Measurements from ENCODE around the gene CAMKK1. TPM values are rescaled to one million over a fixed set of nuclear protein-coding genes. Genes with fewer than 3 reads are reported as not detected.

Gene CAMKK1
- total RNA-seq, 1 experiment from 2014 or later = 9.6 TPM

DNA sequence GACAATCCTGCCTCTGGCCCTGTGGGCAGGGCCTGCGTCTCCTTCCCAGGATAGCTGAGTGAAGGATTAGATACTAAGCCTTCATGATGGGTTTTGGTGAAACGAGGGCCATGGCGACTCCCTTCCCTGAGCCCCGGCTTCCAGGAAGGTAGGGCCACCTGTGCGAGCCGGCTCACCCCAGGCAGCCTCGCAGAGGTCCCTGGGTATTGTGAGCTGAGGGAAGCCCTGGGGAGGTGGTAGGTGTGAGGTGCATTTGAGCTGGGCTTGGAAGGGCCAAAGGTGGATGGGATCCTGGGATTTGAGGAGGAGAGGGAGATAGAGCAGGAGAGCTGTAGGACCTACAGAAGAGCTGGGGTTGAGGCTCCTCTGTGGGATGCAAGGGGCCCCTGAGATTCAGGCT, 29.9 kb upstream of the CAMKK1 start (continued):
- TF ChIP-seq, protein P1, sequence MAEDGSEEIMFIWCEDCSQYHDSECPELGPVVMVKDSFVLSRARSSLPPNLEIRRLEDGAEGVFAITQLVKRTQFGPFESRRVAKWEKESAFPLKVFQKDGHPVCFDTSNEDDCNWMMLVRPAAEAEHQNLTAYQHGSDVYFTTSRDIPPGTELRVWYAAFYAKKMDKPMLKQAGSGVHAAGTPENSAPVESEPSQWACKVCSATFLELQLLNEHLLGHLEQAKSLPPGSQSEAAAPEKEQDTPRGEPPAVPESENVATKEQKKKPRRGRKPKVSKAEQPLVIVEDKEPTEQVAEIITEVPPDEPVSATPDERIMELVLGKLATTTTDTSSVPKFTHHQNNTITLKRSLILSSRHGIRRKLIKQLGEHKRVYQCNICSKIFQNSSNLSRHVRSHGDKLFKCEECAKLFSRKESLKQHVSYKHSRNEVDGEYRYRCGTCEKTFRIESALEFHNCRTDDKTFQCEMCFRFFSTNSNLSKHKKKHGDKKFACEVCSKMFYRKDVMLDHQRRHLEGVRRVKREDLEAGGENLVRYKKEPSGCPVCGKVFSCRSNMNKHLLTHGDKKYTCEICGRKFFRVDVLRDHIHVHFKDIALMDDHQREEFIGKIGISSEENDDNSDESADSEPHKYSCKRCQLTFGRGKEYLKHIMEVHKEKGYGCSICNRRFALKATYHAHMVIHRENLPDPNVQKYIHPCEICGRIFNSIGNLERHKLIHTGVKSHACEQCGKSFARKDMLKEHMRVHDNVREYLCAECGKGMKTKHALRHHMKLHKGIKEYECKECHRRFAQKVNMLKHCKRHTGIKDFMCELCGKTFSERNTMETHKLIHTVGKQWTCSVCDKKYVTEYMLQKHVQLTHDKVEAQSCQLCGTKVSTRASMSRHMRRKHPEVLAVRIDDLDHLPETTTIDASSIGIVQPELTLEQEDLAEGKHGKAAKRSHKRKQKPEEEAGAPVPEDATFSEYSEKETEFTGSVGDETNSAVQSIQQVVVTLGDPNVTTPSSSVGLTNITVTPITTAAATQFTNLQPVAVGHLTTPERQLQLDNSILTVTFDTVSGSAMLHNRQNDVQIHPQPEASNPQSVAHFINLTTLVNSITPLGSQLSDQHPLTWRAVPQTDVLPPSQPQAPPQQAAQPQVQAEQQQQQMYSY (CRISPR knock-in tag; IDR thresholded peaks at IDR 0.05) = no peak
- TF ChIP-seq, protein P2, sequence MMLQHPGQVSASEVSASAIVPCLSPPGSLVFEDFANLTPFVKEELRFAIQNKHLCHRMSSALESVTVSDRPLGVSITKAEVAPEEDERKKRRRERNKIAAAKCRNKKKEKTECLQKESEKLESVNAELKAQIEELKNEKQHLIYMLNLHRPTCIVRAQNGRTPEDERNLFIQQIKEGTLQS (CRISPR knock-in tag; conservative IDR thresholded peaks at IDR 0.05) = no peak
- TF ChIP-seq, protein P3, sequence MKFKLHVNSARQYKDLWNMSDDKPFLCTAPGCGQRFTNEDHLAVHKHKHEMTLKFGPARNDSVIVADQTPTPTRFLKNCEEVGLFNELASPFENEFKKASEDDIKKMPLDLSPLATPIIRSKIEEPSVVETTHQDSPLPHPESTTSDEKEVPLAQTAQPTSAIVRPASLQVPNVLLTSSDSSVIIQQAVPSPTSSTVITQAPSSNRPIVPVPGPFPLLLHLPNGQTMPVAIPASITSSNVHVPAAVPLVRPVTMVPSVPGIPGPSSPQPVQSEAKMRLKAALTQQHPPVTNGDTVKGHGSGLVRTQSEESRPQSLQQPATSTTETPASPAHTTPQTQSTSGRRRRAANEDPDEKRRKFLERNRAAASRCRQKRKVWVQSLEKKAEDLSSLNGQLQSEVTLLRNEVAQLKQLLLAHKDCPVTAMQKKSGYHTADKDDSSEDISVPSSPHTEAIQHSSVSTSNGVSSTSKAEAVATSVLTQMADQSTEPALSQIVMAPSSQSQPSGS (CRISPR knock-in tag; IDR thresholded peaks at IDR 0.05; ENCODE audit: borderline replicate concordance, low read depth) = no peak
- TF ChIP-seq RORB (CRISPR knock-in tag; IDR thresholded peaks at IDR 0.05) (no peak), CREB1 (CRISPR knock-in tag; IDR thresholded peaks at IDR 0.05) (no peak)

DNA sequence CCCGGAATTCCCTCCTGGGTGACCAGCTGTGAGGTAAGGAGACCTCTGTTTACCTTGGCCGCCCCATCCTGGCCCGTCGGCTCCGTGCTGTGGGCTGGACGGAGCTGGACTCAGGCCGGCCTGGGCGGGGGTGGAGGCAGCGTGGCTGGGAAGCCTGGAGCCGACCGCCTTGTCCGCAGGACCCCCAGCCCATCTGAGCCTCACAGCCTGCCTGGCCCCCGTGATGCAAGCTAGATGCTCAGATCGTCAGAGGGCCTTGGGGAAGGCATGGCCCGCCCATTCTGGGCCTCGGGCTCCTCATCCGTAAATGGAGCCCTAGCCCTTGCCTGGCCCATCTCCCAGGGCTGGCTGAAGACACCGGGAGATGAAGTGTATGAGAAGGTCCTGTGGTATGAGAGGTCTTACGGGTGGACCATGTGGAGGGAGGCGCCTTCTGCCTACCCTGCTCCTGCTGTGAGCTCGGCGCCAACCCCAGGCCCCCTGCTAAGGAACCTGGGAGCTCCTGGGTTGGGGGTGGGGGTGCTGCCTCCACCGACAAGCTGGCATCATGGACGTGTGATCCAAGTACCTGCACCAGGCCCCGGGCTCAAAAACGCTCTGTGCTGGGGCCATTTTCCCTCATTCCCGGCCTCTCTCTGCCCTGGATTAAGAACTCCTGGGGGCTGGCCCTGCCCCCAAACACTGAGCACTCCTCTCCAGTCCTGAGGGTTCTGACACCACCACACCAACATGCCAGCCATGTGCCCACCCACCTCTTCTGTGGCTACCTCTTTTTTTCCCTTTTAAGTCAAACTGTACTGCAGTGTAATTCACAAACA, 28.9 kb upstream of the CAMKK1 start:
- no peak for ATAC-seq
- no peaks in the 10 kb centered on the region for H3K27me3 Mint-ChIP-seq (ENCODE audit: low read depth)
- DNase-seq (ENCODE audit: low spot score) = no peak
- H3K9me3 Mint-ChIP-seq = no peaks in the 10 kb centered on the region
- ChIA-PET CTCF (interaction anchor here (0.6 to 1.6 kb wide), 5 partner anchors 8 to 221 kb away, joined by 3 to 9 read pairs (median 4); partner anchors contain the start of gene ZZEF1), POLR2A (no interaction called here)
- H3K4me3 Mint-ChIP-seq = no peak overlapping the region
- H3K4me1 Mint-ChIP-seq = 0 out of 2 replicates have a peak, but pooled peaks cover 3% of the 10 kb centered on the region
- H3K36me3 Mint-ChIP-seq = no peaks in the 10 kb centered on the region
- no peak overlapping the region for H3K27ac Mint-ChIP-seq
- TF ChIP-seq JAZF1 (CRISPR knock-in tag; IDR thresholded peaks at IDR 0.05) (no peak), ZNF121 (CRISPR knock-in tag; IDR thresholded peaks at IDR 0.05) (no peak), ZNF263 (CRISPR knock-in tag; IDR thresholded peaks at IDR 0.05; ENCODE audit: low read depth) (no peak), ZNF317 (CRISPR knock-in tag; IDR thresholded peaks at IDR 0.05; ENCODE audit: borderline replicate concordance, low read depth) (no peak), ESRRA (CRISPR knock-in tag; IDR thresholded peaks at IDR 0.05; ENCODE audit: borderline replicate concordance) (no peak), SMAD3 (CRISPR knock-in tag; IDR thresholded peaks at IDR 0.05; ENCODE audit: borderline replicate concordance) (no peak), IRF2 (CRISPR knock-in tag; IDR thresholded peaks at IDR 0.05; ENCODE audit: borderline replicate concordance, low read depth) (no peak), CREM (CRISPR knock-in tag; IDR thresholded peaks at IDR 0.05) (no peak), TEAD4 (CRISPR knock-in tag; IDR thresholded peaks at IDR 0.05) (no peak), GRHL2 (CRISPR knock-in tag; IDR thresholded peaks at IDR 0.05; ENCODE audit: insufficient replicate concordance, severe bottlenecking) (no peak), GTF2I (CRISPR knock-in tag; conservative IDR thresholded peaks at IDR 0.05) (no peak), ZNF416 (CRISPR knock-in tag; IDR thresholded peaks at IDR 0.05) (no peak), NR1H2 (CRISPR knock-in tag; IDR thresholded peaks at IDR 0.05) (no peak), ZNF232 (CRISPR knock-in tag; IDR thresholded peaks at IDR 0.05) (no peak)
- TF ChIP-seq, protein P4, sequence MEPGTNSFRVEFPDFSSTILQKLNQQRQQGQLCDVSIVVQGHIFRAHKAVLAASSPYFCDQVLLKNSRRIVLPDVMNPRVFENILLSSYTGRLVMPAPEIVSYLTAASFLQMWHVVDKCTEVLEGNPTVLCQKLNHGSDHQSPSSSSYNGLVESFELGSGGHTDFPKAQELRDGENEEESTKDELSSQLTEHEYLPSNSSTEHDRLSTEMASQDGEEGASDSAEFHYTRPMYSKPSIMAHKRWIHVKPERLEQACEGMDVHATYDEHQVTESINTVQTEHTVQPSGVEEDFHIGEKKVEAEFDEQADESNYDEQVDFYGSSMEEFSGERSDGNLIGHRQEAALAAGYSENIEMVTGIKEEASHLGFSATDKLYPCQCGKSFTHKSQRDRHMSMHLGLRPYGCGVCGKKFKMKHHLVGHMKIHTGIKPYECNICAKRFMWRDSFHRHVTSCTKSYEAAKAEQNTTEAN (CRISPR knock-in tag; IDR thresholded peaks at IDR 0.05) = no peak
- TF ChIP-seq, protein P5, sequence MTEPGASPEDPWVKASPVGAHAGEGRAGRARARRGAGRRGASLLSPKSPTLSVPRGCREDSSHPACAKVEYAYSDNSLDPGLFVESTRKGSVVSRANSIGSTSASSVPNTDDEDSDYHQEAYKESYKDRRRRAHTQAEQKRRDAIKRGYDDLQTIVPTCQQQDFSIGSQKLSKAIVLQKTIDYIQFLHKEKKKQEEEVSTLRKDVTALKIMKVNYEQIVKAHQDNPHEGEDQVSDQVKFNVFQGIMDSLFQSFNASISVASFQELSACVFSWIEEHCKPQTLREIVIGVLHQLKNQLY (CRISPR knock-in tag; IDR thresholded peaks at IDR 0.05) = no peak
- TF ChIP-seq, protein P6, sequence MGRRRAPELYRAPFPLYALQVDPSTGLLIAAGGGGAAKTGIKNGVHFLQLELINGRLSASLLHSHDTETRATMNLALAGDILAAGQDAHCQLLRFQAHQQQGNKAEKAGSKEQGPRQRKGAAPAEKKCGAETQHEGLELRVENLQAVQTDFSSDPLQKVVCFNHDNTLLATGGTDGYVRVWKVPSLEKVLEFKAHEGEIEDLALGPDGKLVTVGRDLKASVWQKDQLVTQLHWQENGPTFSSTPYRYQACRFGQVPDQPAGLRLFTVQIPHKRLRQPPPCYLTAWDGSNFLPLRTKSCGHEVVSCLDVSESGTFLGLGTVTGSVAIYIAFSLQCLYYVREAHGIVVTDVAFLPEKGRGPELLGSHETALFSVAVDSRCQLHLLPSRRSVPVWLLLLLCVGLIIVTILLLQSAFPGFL (CRISPR knock-in tag; IDR thresholded peaks at IDR 0.05; ENCODE audit: borderline replicate concordance) = no peak
- TF ChIP-seq, protein P7, sequence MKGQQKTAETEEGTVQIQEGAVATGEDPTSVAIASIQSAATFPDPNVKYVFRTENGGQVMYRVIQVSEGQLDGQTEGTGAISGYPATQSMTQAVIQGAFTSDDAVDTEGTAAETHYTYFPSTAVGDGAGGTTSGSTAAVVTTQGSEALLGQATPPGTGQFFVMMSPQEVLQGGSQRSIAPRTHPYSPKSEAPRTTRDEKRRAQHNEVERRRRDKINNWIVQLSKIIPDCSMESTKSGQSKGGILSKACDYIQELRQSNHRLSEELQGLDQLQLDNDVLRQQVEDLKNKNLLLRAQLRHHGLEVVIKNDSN (CRISPR knock-in tag; IDR thresholded peaks at IDR 0.05) = no peak
- TF ChIP-seq, protein P8, sequence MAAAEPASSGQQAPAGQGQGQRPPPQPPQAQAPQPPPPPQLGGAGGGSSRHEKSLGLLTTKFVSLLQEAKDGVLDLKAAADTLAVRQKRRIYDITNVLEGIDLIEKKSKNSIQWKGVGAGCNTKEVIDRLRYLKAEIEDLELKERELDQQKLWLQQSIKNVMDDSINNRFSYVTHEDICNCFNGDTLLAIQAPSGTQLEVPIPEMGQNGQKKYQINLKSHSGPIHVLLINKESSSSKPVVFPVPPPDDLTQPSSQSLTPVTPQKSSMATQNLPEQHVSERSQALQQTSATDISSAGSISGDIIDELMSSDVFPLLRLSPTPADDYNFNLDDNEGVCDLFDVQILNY (CRISPR knock-in tag; IDR thresholded peaks at IDR 0.05) = no peak
